HCT116 (cell line): ENCODE results near the gene TMEM123. TPM values are rescaled to one million over a fixed set of nuclear protein-coding genes. Genes with fewer than 3 reads are reported as not detected.

Experiments
- ATF3 ChIP-seq: IDR thresholded peaks from 2 replicates; pipeline ENCODE4 v1.6.1; 2012
- CBX3 ChIP-seq: IDR thresholded peaks from 2 replicates; pipeline ENCODE4 v1.6.1; 2012; ENCODE audit warnings: low read depth
- ELF1 ChIP-seq: IDR thresholded peaks from 2 replicates; pipeline ENCODE4 v1.6.1; 2012; ENCODE audit warnings: low read depth, borderline replicate concordance
- EZH2 ChIP-seq: fragments of 200-600 bp; sonication (generic); IDR thresholded peaks from 2 replicates; pipeline ENCODE4 v1.6.1; 2017; ENCODE audit warnings: antibody characterized with exemption, mixed run types
- EZH2phosphoT487 ChIP-seq: fragments of 200-600 bp; IDR thresholded peaks from 2 replicates; pipeline ENCODE4 v1.6.1; 2018; ENCODE audit warnings: antibody characterized with exemption, borderline replicate concordance
- FOSL1 ChIP-seq: IDR thresholded peaks from 2 replicates; pipeline ENCODE4 v1.6.1; 2012; ENCODE audit warnings: low read depth
- POLR2A ChIP-seq: IDR thresholded peaks from 2 replicates; pipeline ENCODE4 v1.7.0; 2011; ENCODE audit warnings: borderline replicate concordance; ENCODE audit not compliant: insufficient read depth, insufficient read length; ENCODE audit errors: extremely low read depth
- REST ChIP-seq: IDR thresholded peaks from 2 replicates; pipeline ENCODE4 v1.6.1; 2012; ENCODE audit warnings: low read depth
- SRF ChIP-seq: IDR thresholded peaks from 2 replicates; pipeline ENCODE4 v1.6.1; 2012; ENCODE audit warnings: low read depth
- ZFX ChIP-seq: fragments of 450-650 bp; IDR thresholded peaks from 2 replicates; pipeline ENCODE4 v1.6.1; 2017
- total RNA-seq: library from RNA; stranded (reverse); gene quantifications from one replicate; pipeline ENCODE4 v1.2.1, GENCODE V29; 2021; ENCODE audit not compliant: unreplicated experiment
- TF ChIP-seq, protein P1 (sequence below): IDR thresholded peaks from 2 replicates; pipeline ENCODE4 v1.6.1; 2012
- TF ChIP-seq, protein P2 (sequence below), 3 experiments: fragments of 200-600 bp in 1 of 3; sonication (generic) in 1 of 3; IDR thresholded peaks in 2 of 3; conservative IDR thresholded peaks in 1 of 3; 2 replicates each; pipeline ENCODE4 v1.5.1; 2012 to 2017; ENCODE audit warnings: low read depth in 2 of 3, low read length in 2 of 3, antibody characterized with exemption in 1 of 3, borderline replicate concordance in 1 of 3, control low read depth in 1 of 3, mild to moderate bottlenecking in 1 of 3, mixed read lengths in 1 of 3, mixed run types in 1 of 3, moderate library complexity in 1 of 3; ENCODE audit not compliant: insufficient read depth in 1 of 3

The TMEM123 gene
- total RNA-seq, 1 experiment from 2014 or later: 217 TPM

GRCh38 chr11:102346748-102347461 lies 105.7 kb downstream of the TMEM123 start, which contains the start of gene BIRC2 (continued):
- TF ChIP-seq REST (no peak), FOSL1 (peak; percentile 66), ELF1 (peak; percentile 67), ZFX (peak; percentile 89), POLR2A (peak; percentile 63), EZH2phosphoT487 (no peak), EZH2 (no peak), CBX3 (peak; percentile 85; the same call in 1 of the 2 replicates), SRF (peak; percentile 52; the same call in 1 of the 2 replicates), ATF3 (no peak)
- TF ChIP-seq, protein P1, sequence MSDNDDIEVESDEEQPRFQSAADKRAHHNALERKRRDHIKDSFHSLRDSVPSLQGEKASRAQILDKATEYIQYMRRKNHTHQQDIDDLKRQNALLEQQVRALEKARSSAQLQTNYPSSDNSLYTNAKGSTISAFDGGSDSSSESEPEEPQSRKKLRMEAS: peak; percentile 82
- TF ChIP-seq, protein P2, sequence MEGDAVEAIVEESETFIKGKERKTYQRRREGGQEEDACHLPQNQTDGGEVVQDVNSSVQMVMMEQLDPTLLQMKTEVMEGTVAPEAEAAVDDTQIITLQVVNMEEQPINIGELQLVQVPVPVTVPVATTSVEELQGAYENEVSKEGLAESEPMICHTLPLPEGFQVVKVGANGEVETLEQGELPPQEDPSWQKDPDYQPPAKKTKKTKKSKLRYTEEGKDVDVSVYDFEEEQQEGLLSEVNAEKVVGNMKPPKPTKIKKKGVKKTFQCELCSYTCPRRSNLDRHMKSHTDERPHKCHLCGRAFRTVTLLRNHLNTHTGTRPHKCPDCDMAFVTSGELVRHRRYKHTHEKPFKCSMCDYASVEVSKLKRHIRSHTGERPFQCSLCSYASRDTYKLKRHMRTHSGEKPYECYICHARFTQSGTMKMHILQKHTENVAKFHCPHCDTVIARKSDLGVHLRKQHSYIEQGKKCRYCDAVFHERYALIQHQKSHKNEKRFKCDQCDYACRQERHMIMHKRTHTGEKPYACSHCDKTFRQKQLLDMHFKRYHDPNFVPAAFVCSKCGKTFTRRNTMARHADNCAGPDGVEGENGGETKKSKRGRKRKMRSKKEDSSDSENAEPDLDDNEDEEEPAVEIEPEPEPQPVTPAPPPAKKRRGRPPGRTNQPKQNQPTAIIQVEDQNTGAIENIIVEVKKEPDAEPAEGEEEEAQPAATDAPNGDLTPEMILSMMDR (IDR thresholded peaks at IDR 0.05 in 2 of 3, conservative IDR thresholded peaks at IDR 0.05 in 1 of 3; ENCODE audit: borderline replicate concordance in 1 of 3, insufficient read depth in 1 of 3, low read depth in 2 of 3, low read length in 2 of 3): peak; percentile 49 to 76 (median 53); a peak in 5 of 6 replicates
